ENCODE data around the gene RAB15.
"Not testable (repeated sequence)": the region's sequence is repeated elsewhere in the genome, so short reads cannot be mapped to it uniquely, and the experiment has no call there.

The RAB15 gene

GRCh38 chr14:64914237-64915028, 57.7 kb downstream of the RAB15 start, which contains the start of gene CHURC1:
Gene CHURC1 (plus strand): TSS chr14:64914455. CDS start chr14:64914496, 41 bp downstream.
- in situ Hi-C loops (cut with MboI; ENCODE audit: low sequenced_read_pairs), result no loop called here

- in situ Hi-C loops (cut with MboI; ENCODE audit: low sequenced_read_pairs), result not testable (repeated sequence)
These were observed 58.7 kb downstream of the RAB15 start for GRCh38 chr14:64913477-64913876.

- in situ Hi-C loops (cut with MboI; ENCODE audit: low sequenced_read_pairs), result no loop called here
These were observed 59.9 kb downstream of the RAB15 start for GRCh38 chr14:64912261-64912660.

- in situ Hi-C loops (cut with MboI; ENCODE audit: low sequenced_read_pairs), result no loop called here
These were observed 61.2 kb downstream of the RAB15 start for GRCh38 chr14:64910847-64911495.

GRCh38 chr14:64906022-64906421, 66.1 kb downstream of the RAB15 start:
- in situ Hi-C loops (cut with MboI; ENCODE audit: low sequenced_read_pairs), result no loop called here

GRCh38 chr14:64899958-64900357, 72.2 kb downstream of the RAB15 start:
- in situ Hi-C loops (cut with MboI; ENCODE audit: low sequenced_read_pairs), result no loop called here
